SH-SY5Y (cell line): ENCODE data around the gene FANCC.

Experiments used
- GATA2 ChIP-seq: IDR thresholded peaks from 2 replicates; pipeline ENCODE4 v1.6.1; 2011; ENCODE audit warnings: mild to moderate bottlenecking, low read depth, low read length
- GATA3 ChIP-seq: IDR thresholded peaks from 2 replicates; pipeline ENCODE4 v1.6.1; 2011; ENCODE audit warnings: low read depth, mild to moderate bottlenecking, low read length, moderate library complexity

GRCh38 chr9:95073918-95074317 is 243.6 kb downstream of the FANCC start:
- TF ChIP-seq GATA2 (no peak), GATA3 (no peak)
